NCI-H2227 (cell line): ENCODE data around the gene MRPL46.
"Not testable (repeated sequence)": the region's sequence is repeated elsewhere in the genome, so short reads cannot be mapped to it uniquely, and the experiment has no call there.

Experiments used
- DNase-seq: peaks from one replicate; lab custom pipeline; 2025; ENCODE audit not compliant: unreplicated experiment; lab: John Stamatoyannopoulos, UW

MRPL46 gene

GRCh38 chr15:88479169-88479568, 12.0 kb upstream of the MRPL46 start:
- DNase-seq: no peak

- DNase-seq: no peak
Measured at GRCh38 chr15:88477904-88478303, 10.7 kb upstream of the MRPL46 start.

GRCh38 chr15:88477126-88477525, 9.9 kb upstream of the MRPL46 start:
- DNase-seq: no peak

- DNase-seq: peak; percentile 63
Measured at GRCh38 chr15:88476635-88477060, 9.5 kb upstream of the MRPL46 start.

GRCh38 chr15:88473661-88474293, 6.6 kb upstream of the MRPL46 start:
- DNase-seq: not testable (repeated sequence)

GRCh38 chr15:88472225-88472624, 5.0 kb upstream of the MRPL46 start:
- DNase-seq: no peak

GRCh38 chr15:88470625-88471372, 3.6 kb upstream of the MRPL46 start:
- DNase-seq: peak; percentile 21

- no peak for DNase-seq
Measured at GRCh38 chr15:88469321-88469720, 2.1 kb upstream of the MRPL46 start.

GRCh38 chr15:88468721-88469120, 1.5 kb upstream of the MRPL46 start:
- DNase-seq: not testable (repeated sequence)

GRCh38 chr15:88467935-88468528, 844 bp upstream of the MRPL46 start:
- DNase-seq: peak; percentile 21

GRCh38 chr15:88465633-88466224, 1.5 kb downstream of the MRPL46 start:
- no peak for DNase-seq

- DNase-seq: no peak
Measured at GRCh38 chr15:88463870-88464532, 3.2 kb downstream of the MRPL46 start.

- DNase-seq: no peak
Measured at GRCh38 chr15:88456733-88457132, 10.5 kb downstream of the MRPL46 start.

GRCh38 chr15:88454867-88455810, 12.0 kb downstream of the MRPL46 start:
- DNase-seq: peak; percentile 76

- no peak for DNase-seq
Measured at GRCh38 chr15:88454236-88454635, 13.0 kb downstream of the MRPL46 start.

GRCh38 chr15:88453651-88454050, 13.5 kb downstream of the MRPL46 start:
- DNase-seq: no peak

GRCh38 chr15:88450125-88450798, 16.9 kb downstream of the MRPL46 start:
- DNase-seq: peak; percentile 49

GRCh38 chr15:88449581-88449980, 17.6 kb downstream of the MRPL46 start:
- no peak for DNase-seq

GRCh38 chr15:88448991-88449461, 18.2 kb downstream of the MRPL46 start:
- DNase-seq: no peak
